GM13976 (cell line): ENCODE measurements around the gene NAALADL2.

Source experiments
- DNase-seq: peaks from one replicate; pipeline ENCODE4 v3.0.0; 2012; ENCODE audit warnings: low spot score
- in situ Hi-C: fragments of 300-500 bp; cut with MboI; formaldehyde crosslinking; loops from one replicate; pipeline ENCODE4 v1.12.0; 2022; ENCODE audit warnings: low sequenced_read_pairs, mixed read lengths, inconsistent platforms; ENCODE audit not compliant: unreplicated experiment
- TF ChIP-seq, protein P1 (sequence below): IDR thresholded peaks from 2 replicates; pipeline ENCODE4 v1.5.1; 2012; ENCODE audit warnings: borderline replicate concordance, mild to moderate bottlenecking; ENCODE audit not compliant: insufficient read depth; ENCODE audit errors: extremely low read depth, missing control alignments, control extremely low read depth

Gene NAALADL2

DNA sequence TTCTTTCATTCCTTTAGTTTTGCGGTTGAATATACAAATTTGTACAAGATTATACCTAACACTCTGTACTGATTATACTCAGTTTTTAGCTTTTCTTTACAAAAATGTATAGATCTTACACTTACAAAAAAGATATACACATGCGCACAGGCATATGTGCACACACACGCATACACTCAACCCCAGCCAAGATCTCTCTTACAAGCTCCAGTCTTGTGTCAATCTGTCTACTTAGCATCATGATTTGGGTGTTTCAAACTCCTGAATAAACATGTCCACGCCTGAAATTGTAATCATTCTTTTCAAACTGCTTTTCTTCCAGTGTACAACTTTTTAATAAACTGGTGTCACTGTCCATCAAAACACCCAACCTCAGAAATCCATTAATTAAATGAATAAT is 180.7 kb downstream of the NAALADL2 start:
- in situ Hi-C loops, result no loop called here
- DNase-seq, result no peak
- TF ChIP-seq, protein P1, sequence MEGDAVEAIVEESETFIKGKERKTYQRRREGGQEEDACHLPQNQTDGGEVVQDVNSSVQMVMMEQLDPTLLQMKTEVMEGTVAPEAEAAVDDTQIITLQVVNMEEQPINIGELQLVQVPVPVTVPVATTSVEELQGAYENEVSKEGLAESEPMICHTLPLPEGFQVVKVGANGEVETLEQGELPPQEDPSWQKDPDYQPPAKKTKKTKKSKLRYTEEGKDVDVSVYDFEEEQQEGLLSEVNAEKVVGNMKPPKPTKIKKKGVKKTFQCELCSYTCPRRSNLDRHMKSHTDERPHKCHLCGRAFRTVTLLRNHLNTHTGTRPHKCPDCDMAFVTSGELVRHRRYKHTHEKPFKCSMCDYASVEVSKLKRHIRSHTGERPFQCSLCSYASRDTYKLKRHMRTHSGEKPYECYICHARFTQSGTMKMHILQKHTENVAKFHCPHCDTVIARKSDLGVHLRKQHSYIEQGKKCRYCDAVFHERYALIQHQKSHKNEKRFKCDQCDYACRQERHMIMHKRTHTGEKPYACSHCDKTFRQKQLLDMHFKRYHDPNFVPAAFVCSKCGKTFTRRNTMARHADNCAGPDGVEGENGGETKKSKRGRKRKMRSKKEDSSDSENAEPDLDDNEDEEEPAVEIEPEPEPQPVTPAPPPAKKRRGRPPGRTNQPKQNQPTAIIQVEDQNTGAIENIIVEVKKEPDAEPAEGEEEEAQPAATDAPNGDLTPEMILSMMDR, result no peak

DNA sequence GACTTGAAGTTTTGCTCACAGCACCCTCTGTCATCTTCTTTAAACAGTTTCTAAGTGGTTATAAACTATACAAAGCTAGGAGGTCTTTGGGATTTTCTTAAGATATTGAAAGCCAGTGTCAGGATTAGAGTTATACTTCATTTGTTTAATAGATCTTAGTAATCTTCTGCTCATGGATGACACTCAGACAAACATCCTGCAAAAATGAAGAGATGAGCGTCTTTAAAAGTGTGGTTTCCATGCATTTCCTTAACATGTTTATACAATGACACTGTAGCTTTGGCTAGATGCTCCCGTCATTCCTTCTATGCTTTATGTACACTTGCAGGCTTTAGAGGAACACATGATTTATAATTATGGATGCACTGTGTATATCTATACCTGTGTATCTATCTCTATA is 182.2 kb downstream of the NAALADL2 start:
- in situ Hi-C loops, result no loop called here
- no peak for DNase-seq
- TF ChIP-seq, protein P1, result no peak

DNA sequence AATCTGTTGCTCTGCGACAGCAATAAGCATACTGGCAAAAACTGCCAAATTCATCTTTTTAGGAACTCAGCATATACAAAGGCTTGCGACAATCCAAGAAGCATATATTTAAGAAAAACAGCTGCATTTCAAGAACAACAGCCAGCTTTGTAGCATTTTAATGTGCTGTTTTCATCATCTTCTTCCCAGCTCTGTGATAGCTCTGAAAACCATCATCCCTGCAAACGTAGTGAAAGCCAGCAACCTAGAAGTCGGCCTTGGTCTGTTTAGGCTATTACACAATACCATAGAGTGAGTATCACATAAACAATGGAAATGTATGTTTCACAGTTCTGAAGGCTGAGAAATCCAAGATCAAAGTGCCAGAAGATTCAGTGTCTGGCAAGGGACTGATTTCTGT is 187.5 kb downstream of the NAALADL2 start:
- TF ChIP-seq, protein P1, result no peak
- no peak for DNase-seq
- in situ Hi-C loops, result no loop called here

DNA sequence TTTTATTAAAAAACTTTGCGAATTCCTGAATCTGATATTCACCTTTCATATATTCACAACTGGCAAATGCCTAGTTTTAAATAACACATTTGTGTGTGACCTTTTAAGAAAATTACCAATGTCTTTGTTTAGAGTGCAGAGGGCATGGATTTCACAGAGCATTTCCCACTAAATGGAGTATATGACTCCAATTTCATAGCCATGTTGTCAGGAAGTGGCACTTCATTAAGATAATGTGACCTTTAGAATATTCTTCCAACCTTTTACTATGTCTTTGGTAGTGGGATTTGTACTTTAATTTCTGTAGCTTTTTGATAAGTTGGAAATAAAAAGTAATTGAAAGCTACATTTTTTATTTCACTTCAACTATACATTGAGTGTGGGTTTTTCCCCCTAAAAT is 188.7 kb downstream of the NAALADL2 start:
- in situ Hi-C loops, result no loop called here
- TF ChIP-seq, protein P1, result no peak
- no peak for DNase-seq

DNA sequence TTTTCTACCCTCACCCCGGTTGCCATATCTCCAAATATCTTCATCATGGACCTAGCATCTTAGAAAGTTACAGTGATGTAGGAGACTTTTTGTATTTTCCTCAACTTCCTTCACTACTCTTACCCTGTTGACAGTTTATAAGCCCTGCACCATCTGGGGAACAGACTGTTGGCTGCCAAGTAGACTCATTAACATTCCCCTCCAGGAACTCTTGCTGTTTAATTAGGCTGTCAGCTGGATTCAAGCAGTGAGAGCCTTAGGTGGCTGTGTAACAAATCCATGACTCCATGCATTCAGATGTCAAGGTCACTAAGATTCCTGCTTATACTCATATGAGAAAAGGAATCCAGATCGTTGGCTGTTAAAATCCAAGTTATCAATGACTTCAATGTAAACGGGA is 198.3 kb downstream of the NAALADL2 start:
- no peak for DNase-seq
- in situ Hi-C loops, result no loop called here
- TF ChIP-seq, protein P1, result no peak

DNA sequence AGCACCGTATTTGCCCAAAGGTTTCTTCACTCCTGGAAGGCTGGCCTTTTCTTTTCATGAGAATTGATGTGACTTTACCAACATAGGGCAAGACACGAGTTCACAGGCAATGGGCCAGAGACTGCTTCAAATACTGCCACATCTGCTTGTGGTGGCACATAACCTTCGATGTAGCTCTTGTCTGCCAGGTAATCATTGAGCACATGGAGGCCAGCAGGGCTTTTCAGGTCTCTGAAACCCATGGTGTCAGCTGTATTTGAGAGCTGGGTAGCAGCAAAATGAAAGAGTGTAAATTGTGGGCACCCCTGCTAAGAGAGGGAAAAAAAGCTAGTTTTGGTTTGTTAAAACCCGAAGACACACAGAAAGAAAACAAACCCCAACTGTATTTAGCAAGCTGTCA is 200.7 kb downstream of the NAALADL2 start:
- in situ Hi-C loops, result no loop called here
- no peak for DNase-seq
- TF ChIP-seq, protein P1, result no peak

DNA sequence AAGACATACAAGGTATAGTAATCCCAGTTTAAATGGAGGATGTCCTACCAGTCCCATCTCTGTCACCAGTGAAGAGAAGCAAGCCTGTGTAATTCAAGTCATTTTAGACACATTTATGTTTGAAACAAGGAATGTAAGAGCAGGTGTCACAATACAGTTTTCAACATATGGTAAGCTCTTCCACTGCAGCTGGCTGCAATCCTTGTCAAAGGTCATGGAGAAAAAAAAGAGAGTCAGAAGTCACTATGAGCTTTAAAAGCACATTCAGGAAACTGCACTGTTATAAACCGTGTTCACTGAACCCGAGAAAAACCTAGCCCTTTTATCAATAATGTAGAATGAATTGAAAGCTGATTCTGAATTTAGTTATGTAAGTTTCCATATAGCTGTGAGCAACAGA is 206.4 kb downstream of the NAALADL2 start:
- DNase-seq, result no peak
- in situ Hi-C loops, result no loop called here

More for the DNA sequence above, 206.4 kb downstream of the NAALADL2 start:
- TF ChIP-seq, protein P1, result no peak
